IMR-90 (cell line): ENCODE results near the gene OXSM. TPM values are rescaled to one million over a fixed set of nuclear protein-coding genes. Genes with fewer than 3 reads are reported as not detected.

Source experiments
- ATAC-seq: fragments of 200-7000 bp; cut with Tn5 transposase; 2 replicates; pipeline ENCODE4 v1.9.1; 2020; ENCODE audit warnings: low read depth, mild to moderate bottlenecking, moderate library complexity
- BruUV-seq: library from RNA; stranded (reverse); fragments of 400-500 nt; replicated peaks from 2 replicates; lab custom pipeline; 2021; lab: Mats Ljungman, UMichigan
- CTCF ChIA-PET: fragments of 300-600 bp; formaldehyde crosslinking; extraction: SDS; loops from one replicate; lab custom pipeline; 2021; ENCODE audit warnings: antibody characterized with exemption; lab: Yijun Ruan, JAX
- POLR2A ChIA-PET: fragments of 300-600 bp; sonication (Branson Sonifier 250); formaldehyde crosslinking; loops from one replicate; lab custom pipeline; 2022; ENCODE audit warnings: antibody characterized with exemption; ENCODE audit not compliant: unreplicated experiment; lab: Charles Lee
- DNase-seq: peaks from one replicate; pipeline ENCODE4 v3.0.0; 2013
- H2AFZ ChIP-seq: replicated peaks from 2 replicates; pipeline ENCODE3; 2013; ENCODE audit warnings: low read length, mild to moderate bottlenecking; ENCODE audit not compliant: poor library complexity
- H2AK5ac ChIP-seq: 2 replicates; pipeline ENCODE4 v1.6.1; 2013; ENCODE audit warnings: low read depth, low read length, inconsistent platforms
- H2AK9ac ChIP-seq: replicated peaks from 2 replicates; pipeline ENCODE3; 2013; ENCODE audit warnings: mild to moderate bottlenecking, low read depth, low read length, moderate library complexity; ENCODE audit not compliant: poor library complexity
- H2BK120ac ChIP-seq: 2 replicates; pipeline ENCODE4 v1.6.1; 2013; ENCODE audit warnings: low read depth, low read length, inconsistent platforms
- H2BK15ac ChIP-seq: 3 replicates; pipeline ENCODE4 v1.6.1; 2013; ENCODE audit warnings: low read depth, low read length, inconsistent platforms
- H2BK20ac ChIP-seq: 2 replicates; pipeline ENCODE4 v1.6.1; 2013; ENCODE audit warnings: low read depth, mild to moderate bottlenecking, inconsistent platforms, low read length, moderate library complexity
- H2BK5ac ChIP-seq: 2 replicates; pipeline ENCODE4 v1.6.1; 2013; ENCODE audit warnings: mild to moderate bottlenecking, low read depth, low read length, inconsistent platforms; ENCODE audit not compliant: poor library complexity, severe bottlenecking
- H3K14ac ChIP-seq: replicated peaks from 2 replicates; pipeline ENCODE4 v1.6.1; 2013; ENCODE audit warnings: low read depth, low read length, inconsistent platforms
- H3K18ac ChIP-seq: 2 replicates; pipeline ENCODE4 v1.6.1; 2013; ENCODE audit warnings: low read depth, low read length, control low read depth
- H3K23ac ChIP-seq: 2 replicates; pipeline ENCODE4 v1.6.1; 2013; ENCODE audit warnings: low read depth, low read length, inconsistent platforms
- H3K27ac ChIP-seq: 2 replicates; pipeline ENCODE4 v1.5.1; 2013; ENCODE audit warnings: mild to moderate bottlenecking, control low read depth, low read length; ENCODE audit not compliant: insufficient read depth
- H3K27me3 ChIP-seq: 2 replicates; pipeline ENCODE4 v1.6.1; 2013; ENCODE audit warnings: low read length; ENCODE audit not compliant: control insufficient read depth, insufficient read depth
- H3K36me3 ChIP-seq: 2 replicates; pipeline ENCODE4 v1.6.1; 2013; ENCODE audit warnings: low read length, mixed read lengths; ENCODE audit not compliant: control insufficient read depth, insufficient read depth
- H3K4ac ChIP-seq: 2 replicates; pipeline ENCODE4 v1.6.1; 2013; ENCODE audit warnings: low read depth, low read length, inconsistent platforms
- H3K4me1 ChIP-seq: 2 replicates; pipeline ENCODE4 v1.6.1; 2013; ENCODE audit warnings: low read length, mixed read lengths; ENCODE audit not compliant: control insufficient read depth, insufficient read depth
- H3K4me2 ChIP-seq: 2 replicates; pipeline ENCODE4 v1.6.1; 2013; ENCODE audit warnings: low read depth, mild to moderate bottlenecking, control low read depth, low read length, moderate library complexity
- H3K4me3 ChIP-seq: 2 replicates; pipeline ENCODE4 v1.5.1; 2013; ENCODE audit warnings: low read depth, mild to moderate bottlenecking, control low read depth, low read length, moderate library complexity; ENCODE audit not compliant: insufficient read depth
- H3K56ac ChIP-seq: 2 replicates; pipeline ENCODE4 v1.6.1; 2013; ENCODE audit warnings: low read length, inconsistent platforms; ENCODE audit not compliant: insufficient read depth; ENCODE audit errors: extremely low read depth
- H3K79me1 ChIP-seq, 2 experiments: 2 replicates each; pipeline ENCODE4 v1.6.1; 2013; ENCODE audit warnings: low read length in 2 of 2, inconsistent platforms in 1 of 2, low read depth in 1 of 2
- H3K9ac ChIP-seq: 2 replicates; pipeline ENCODE4 v1.6.1; 2013; ENCODE audit warnings: low read depth, low read length, control low read depth
- H3K9me1 ChIP-seq: 2 replicates; pipeline ENCODE4 v1.6.1; 2013; ENCODE audit warnings: low read length, inconsistent platforms; ENCODE audit not compliant: insufficient read depth
- H3K9me3 ChIP-seq: 2 replicates; pipeline ENCODE4 v1.6.1; 2013; ENCODE audit warnings: low read length; ENCODE audit not compliant: control insufficient read depth, insufficient read depth
- H4K20me1 ChIP-seq: 2 replicates; pipeline ENCODE4 v1.6.1; 2013; ENCODE audit warnings: low read length, inconsistent platforms; ENCODE audit not compliant: insufficient read depth
- H4K5ac ChIP-seq: 2 replicates; pipeline ENCODE4 v1.6.1; 2013; ENCODE audit warnings: mild to moderate bottlenecking, low read depth, low read length, control low read depth
- H4K8ac ChIP-seq, 2 experiments: 2 replicates each; pipeline ENCODE4 v1.6.1; 2013; ENCODE audit warnings: low read depth in 2 of 2, low read length in 2 of 2, control low read depth in 1 of 2, inconsistent platforms in 1 of 2
- H4K91ac ChIP-seq: 2 replicates; pipeline ENCODE4 v1.6.1; 2013; ENCODE audit warnings: low read depth, low read length, inconsistent platforms; ENCODE audit not compliant: insufficient read depth
- BHLHE40 ChIP-seq: fragments of 150-350 bp; IDR thresholded peaks from 2 replicates; pipeline ENCODE4 v1.6.1; 2016; ENCODE audit warnings: mild to moderate bottlenecking, low read depth, low read length
- CEBPB ChIP-seq: IDR thresholded peaks from 2 replicates; pipeline ENCODE4 v1.6.1; 2012; ENCODE audit warnings: low read depth, low read length, improper control_type of control experiment
- CHD1 ChIP-seq: IDR thresholded peaks from 2 replicates; pipeline ENCODE4 v1.6.1; 2012; ENCODE audit warnings: low read depth, low read length, improper control_type of control experiment
- ELK1 ChIP-seq: fragments of 150-350 bp; IDR thresholded peaks from 2 replicates; pipeline ENCODE4 v1.6.1; 2016; ENCODE audit warnings: low read depth, mild to moderate bottlenecking, low read length, moderate library complexity, borderline replicate concordance
- FOS ChIP-seq: fragments of 150-350 bp; IDR thresholded peaks from 2 replicates; pipeline ENCODE4 v1.6.1; 2016; ENCODE audit warnings: low read depth, low read length
- MAFK ChIP-seq: IDR thresholded peaks from 2 replicates; pipeline ENCODE4 v1.6.1; 2012; ENCODE audit warnings: low read depth, low read length, improper control_type of control experiment
- MAZ ChIP-seq: IDR thresholded peaks from 2 replicates; pipeline ENCODE4 v1.6.1; 2012; ENCODE audit warnings: low read depth, mild to moderate bottlenecking, low read length, improper control_type of control experiment, moderate library complexity, borderline replicate concordance
- MXI1 ChIP-seq: IDR thresholded peaks from 2 replicates; pipeline ENCODE4 v1.6.1; 2012; ENCODE audit warnings: low read depth, mild to moderate bottlenecking, low read length, moderate library complexity, borderline replicate concordance
- NFE2L2 ChIP-seq: fragments of 150-350 bp; IDR thresholded peaks from 2 replicates; pipeline ENCODE4 v1.6.1; 2016; ENCODE audit warnings: low read depth, mild to moderate bottlenecking, low read length
- POLR2A ChIP-seq: IDR thresholded peaks from 2 replicates; pipeline ENCODE4 v1.6.1; 2012; ENCODE audit warnings: mild to moderate bottlenecking, low read depth, low read length
- RAD21 ChIP-seq: IDR thresholded peaks from 2 replicates; pipeline ENCODE4 v1.6.1; 2012; ENCODE audit warnings: low read length, improper control_type of control experiment
- RCOR1 ChIP-seq: IDR thresholded peaks from 2 replicates; pipeline ENCODE4 v1.6.1; 2012; ENCODE audit warnings: mild to moderate bottlenecking, low read length, improper control_type of control experiment; ENCODE audit not compliant: insufficient replicate concordance
- RFX5 ChIP-seq: IDR thresholded peaks from 2 replicates; pipeline ENCODE4 v1.8.0; 2012; ENCODE audit warnings: low read depth, mild to moderate bottlenecking, low read length, moderate library complexity
- SMC3 ChIP-seq: fragments of 150-350 bp; IDR thresholded peaks from 2 replicates; pipeline ENCODE4 v1.6.1; 2016; ENCODE audit warnings: low read depth, mild to moderate bottlenecking, antibody characterized with exemption, low read length, moderate library complexity
- WGBS, 2 experiments: methylation state at CpG; one replicate each; pipeline versions ENCODE4 v1.1.5 to v1.1.7; 2013; ENCODE audit warnings: missing lambda C conversion rate in 2 of 2; ENCODE audit not compliant: insufficient read length in 1 of 2; ENCODE audit errors: extremely low coverage in 2 of 2; 5-methylcytosine and 5-hydroxymethylcytosine counted together
- dilution Hi-C: fragments of 300-500 bp; cut with HindIII; formaldehyde crosslinking; loops from one replicate; pipeline ENCODE4 v1.14.3; 2018; ENCODE audit warnings: low sequenced_read_pairs; ENCODE audit not compliant: unreplicated experiment
- in situ Hi-C: fragments of 300-500 bp; cut with MboI; formaldehyde crosslinking; loops from 3 replicates; pipeline ENCODE4 v1.14.3; 2019; ENCODE audit warnings: low sequenced_read_pairs, inconsistent platforms, mixed read lengths
- intact Hi-C: fragments of 100-400 bp; cut with micrococcal nuclease; formaldehyde crosslinking; loops from 2 replicates; pipeline ENCODE4 v1.10.0; 2022
- polyA plus RNA-seq, 3 experiments: library from polyadenylated mRNA; depleted of rRNA; stranded (reverse); fragments of >200 nt; gene quantifications; 2 replicates each; pipeline ENCODE4 v1.2.3, GENCODE V29; 2012; ENCODE audit warnings: low replicate concordance in 1 of 3
- total RNA-seq: library from RNA; depleted of rRNA; stranded (reverse); fragments of >200 nt; gene quantifications from 2 replicates; pipeline ENCODE4 v1.2.3, GENCODE V29; 2012
- TF ChIP-seq, protein P1 (sequence below): fragments of 150-350 bp; IDR thresholded peaks from 2 replicates; pipeline ENCODE4 v1.6.1; 2017; ENCODE audit warnings: mild to moderate bottlenecking, antibody characterized with exemption, low read length, low read depth
- TF ChIP-seq, protein P2 (sequence below): conservative IDR thresholded peaks from 2 replicates; pipeline ENCODE4 v1.5.1; 2012; ENCODE audit warnings: mild to moderate bottlenecking, low read depth, low read length, improper control_type of control experiment

The OXSM gene
- total and polyA plus RNA-seq, 2 of the 4 experiments (the other 2 are of a cell fraction): 11.4 to 15.4 TPM

DNA sequence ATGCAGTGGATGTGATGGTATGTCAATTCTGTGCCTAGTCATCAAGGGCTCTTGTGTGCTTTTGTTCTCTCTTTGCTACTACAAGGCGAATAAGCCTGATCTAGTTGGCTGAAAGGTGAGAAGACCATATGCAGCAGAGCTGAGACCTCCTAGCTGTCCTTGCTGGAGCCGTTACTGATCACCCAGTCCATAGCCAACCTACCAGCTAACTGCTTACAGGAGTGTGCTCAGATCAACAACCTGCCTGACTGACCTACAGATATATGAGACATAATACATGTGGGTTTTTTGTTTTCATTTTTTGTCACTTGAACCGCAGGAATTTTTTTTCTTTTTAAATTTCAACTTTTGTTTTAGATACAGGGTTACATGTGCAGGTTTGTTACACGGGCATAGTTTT lies 22.8 kb downstream of the OXSM start:
- no CpG with 5 or more reads among the region's 4 CpGs for WGBS, 2 experiments
- in situ Hi-C loops (no loop called here), dilution Hi-C loops (no loop called here), intact Hi-C loops (no loop called here)
- TF ChIP-seq RAD21 (no peak), CEBPB (no peak), MAFK (no peak), CHD1 (no peak), FOS (no peak), SMC3 (no peak), RFX5 (no peak), NFE2L2 (no peak), MAZ (no peak), ELK1 (no peak), POLR2A (no peak), RCOR1 (no peak), MXI1 (no peak), BHLHE40 (no peak)
- TF ChIP-seq, protein P1, sequence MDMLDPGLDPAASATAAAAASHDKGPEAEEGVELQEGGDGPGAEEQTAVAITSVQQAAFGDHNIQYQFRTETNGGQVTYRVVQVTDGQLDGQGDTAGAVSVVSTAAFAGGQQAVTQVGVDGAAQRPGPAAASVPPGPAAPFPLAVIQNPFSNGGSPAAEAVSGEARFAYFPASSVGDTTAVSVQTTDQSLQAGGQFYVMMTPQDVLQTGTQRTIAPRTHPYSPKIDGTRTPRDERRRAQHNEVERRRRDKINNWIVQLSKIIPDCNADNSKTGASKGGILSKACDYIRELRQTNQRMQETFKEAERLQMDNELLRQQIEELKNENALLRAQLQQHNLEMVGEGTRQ: no peak
- TF ChIP-seq, protein P2, sequence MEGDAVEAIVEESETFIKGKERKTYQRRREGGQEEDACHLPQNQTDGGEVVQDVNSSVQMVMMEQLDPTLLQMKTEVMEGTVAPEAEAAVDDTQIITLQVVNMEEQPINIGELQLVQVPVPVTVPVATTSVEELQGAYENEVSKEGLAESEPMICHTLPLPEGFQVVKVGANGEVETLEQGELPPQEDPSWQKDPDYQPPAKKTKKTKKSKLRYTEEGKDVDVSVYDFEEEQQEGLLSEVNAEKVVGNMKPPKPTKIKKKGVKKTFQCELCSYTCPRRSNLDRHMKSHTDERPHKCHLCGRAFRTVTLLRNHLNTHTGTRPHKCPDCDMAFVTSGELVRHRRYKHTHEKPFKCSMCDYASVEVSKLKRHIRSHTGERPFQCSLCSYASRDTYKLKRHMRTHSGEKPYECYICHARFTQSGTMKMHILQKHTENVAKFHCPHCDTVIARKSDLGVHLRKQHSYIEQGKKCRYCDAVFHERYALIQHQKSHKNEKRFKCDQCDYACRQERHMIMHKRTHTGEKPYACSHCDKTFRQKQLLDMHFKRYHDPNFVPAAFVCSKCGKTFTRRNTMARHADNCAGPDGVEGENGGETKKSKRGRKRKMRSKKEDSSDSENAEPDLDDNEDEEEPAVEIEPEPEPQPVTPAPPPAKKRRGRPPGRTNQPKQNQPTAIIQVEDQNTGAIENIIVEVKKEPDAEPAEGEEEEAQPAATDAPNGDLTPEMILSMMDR: no peak
- Histone ChIP-seq H3K4ac (no peak overlapping the region), H4K5ac (no peak overlapping the region), H3K9me3 (0 out of 2 replicates have a peak, but pooled peaks cover 2% of the 10 kb centered on the region), H3K27me3 (peaks cover 6% of the 10 kb centered on the region), H2BK120ac (no peak overlapping the region), H2BK20ac (no peak overlapping the region), H3K23ac (no peak overlapping the region), H2AK9ac (no peak overlapping the region), H3K18ac (no peak overlapping the region), H2AK5ac (no peak overlapping the region), H3K79me1 (no peaks in the 10 kb centered on the region), H4K8ac (no peak overlapping the region), H2BK5ac (no peak overlapping the region), H3K36me3 (no peaks in the 10 kb centered on the region), H3K14ac (no peak overlapping the region), H4K20me1 (no peaks in the 10 kb centered on the region), H3K4me3 (no peak overlapping the region), H3K9me1 (no peaks in the 10 kb centered on the region), H3K27ac (no peak overlapping the region), H3K9ac (no peak overlapping the region), H3K4me1 (no peaks in the 10 kb centered on the region), H3K56ac (no peak overlapping the region), H2BK15ac (no peak overlapping the region), H4K91ac (no peak overlapping the region), H3K4me2 (no peak overlapping the region), H2AFZ (no peak overlapping the region)
- ChIA-PET CTCF (no interaction called here), POLR2A (no interaction called here)
- DNase-seq (no peak), ATAC-seq (no peak)
- BruUV-seq: no TSS peak
